ENCODE results near the gene GAB2.

GAB2 gene

DNA sequence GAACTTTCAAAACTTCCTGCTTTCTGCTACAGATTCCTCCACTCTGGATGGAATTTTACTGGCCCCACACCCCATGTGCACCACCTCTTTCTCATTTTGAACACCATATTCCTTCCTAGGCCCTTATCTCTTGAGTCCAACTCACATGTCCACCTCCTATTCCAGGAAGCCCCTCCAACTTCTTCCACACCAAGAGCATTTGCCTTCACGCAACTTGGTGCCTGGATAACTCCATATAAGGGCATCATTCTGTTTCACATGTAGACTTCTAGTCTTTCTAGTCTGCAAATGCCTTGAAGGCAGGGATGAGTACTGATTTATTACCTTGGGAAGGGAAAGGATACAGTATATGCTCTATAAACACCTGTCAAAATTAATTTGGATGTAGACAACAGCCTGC, 17.5 kb downstream of the GAB2 start:
- H3K36me3 ChIP-seq (ENCODE audit: insufficient read depth, low read length): no peaks in the 10 kb centered on the region
- H3K79me2 ChIP-seq (ENCODE audit: control insufficient read depth, insufficient read depth, low read length, unreplicated experiment): no peaks in the 10 kb centered on the region
- H2AFZ ChIP-seq (ENCODE audit: low read length, unreplicated experiment): no peak overlapping the region
- H3K27ac ChIP-seq (ENCODE audit: low read depth, low read length): no peak overlapping the region
- H3K27me3 ChIP-seq (ENCODE audit: insufficient read depth, low read length): no peaks in the 10 kb centered on the region
- no peaks in the 10 kb centered on the region for H3K4me1 ChIP-seq (ENCODE audit: control insufficient read depth, insufficient read depth, low read length, unreplicated experiment)
- no peak overlapping the region for H3K4me3 ChIP-seq (ENCODE audit: low read depth, low read length)

DNA sequence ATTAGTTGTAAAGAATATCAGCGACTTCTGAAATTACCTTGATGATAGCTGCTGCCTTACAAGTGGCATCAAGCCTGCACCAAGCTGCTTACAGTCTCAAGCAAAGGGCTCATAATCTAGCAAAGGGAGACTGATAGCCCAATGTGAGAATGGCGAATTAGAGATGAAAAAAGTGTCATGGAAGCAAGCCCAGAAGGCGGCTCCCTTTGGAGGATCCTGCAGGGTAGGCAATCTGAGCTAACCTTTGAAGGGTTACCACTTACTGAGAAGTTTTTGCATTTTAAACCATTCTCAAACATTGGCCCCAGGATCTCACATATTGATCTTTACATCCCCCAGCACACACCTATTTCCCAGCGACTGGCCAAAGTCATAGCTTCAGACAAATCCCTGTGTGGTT, 18.5 kb downstream of the GAB2 start:
- H3K4me1 ChIP-seq (ENCODE audit: control insufficient read depth, insufficient read depth, low read length, unreplicated experiment): no peaks in the 10 kb centered on the region
- H2AFZ ChIP-seq (ENCODE audit: low read length, unreplicated experiment): no peak overlapping the region
- H3K27ac ChIP-seq (ENCODE audit: low read depth, low read length): no peak overlapping the region
- H3K27me3 ChIP-seq (ENCODE audit: insufficient read depth, low read length): no peaks in the 10 kb centered on the region
- no peak overlapping the region for H3K4me3 ChIP-seq (ENCODE audit: low read depth, low read length)
- no peaks in the 10 kb centered on the region for H3K79me2 ChIP-seq (ENCODE audit: control insufficient read depth, insufficient read depth, low read length, unreplicated experiment)
- H3K36me3 ChIP-seq (ENCODE audit: insufficient read depth, low read length): no peaks in the 10 kb centered on the region

DNA sequence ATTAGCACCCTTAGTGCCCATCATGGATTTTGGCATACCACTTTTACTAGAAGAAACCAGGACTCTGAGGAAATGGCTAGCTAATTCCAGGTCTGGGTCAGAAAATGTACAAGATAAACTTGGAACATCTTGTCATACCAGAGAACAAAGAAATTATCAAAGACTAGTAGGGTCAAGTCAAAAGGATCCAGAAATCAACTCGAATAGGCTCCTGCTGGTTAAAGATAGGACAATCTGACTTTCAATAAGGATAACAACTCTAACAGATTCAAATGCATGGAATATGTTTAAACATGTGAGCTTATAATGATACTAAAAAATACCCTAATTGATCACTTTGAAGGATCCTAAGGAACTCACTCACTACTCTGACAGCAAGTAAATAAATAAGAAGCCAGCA, 18.9 kb downstream of the GAB2 start:
- H3K4me1 ChIP-seq (ENCODE audit: control insufficient read depth, insufficient read depth, low read length, unreplicated experiment): no peaks in the 10 kb centered on the region

DNA sequence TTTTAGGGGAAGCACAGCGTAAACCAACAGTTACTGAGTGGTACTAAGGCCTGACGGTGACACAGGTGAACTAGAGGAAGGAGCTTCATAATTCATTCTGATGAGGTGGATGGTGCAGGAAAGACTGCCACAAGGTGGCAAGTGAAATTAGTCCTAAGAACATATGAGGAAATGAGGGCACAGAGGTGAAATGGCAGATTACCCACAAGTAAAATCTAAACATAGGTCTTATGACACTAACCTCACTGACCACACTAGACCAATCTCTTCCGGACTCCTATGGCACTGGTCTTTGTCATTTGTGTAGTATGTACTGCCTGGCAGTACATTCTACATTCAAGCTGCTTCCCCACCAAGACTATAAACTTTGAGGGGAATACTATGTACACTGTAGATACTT, 20.2 kb downstream of the GAB2 start:
- H3K4me3 ChIP-seq (ENCODE audit: low read depth, low read length): no peak overlapping the region
- no peaks in the 10 kb centered on the region for H3K79me2 ChIP-seq (ENCODE audit: control insufficient read depth, insufficient read depth, low read length, unreplicated experiment)
- no peaks in the 10 kb centered on the region for H3K4me1 ChIP-seq (ENCODE audit: control insufficient read depth, insufficient read depth, low read length, unreplicated experiment)
- no peaks in the 10 kb centered on the region for H3K27me3 ChIP-seq (ENCODE audit: insufficient read depth, low read length)
- H3K27ac ChIP-seq (ENCODE audit: low read depth, low read length): no peak overlapping the region
- H2AFZ ChIP-seq (ENCODE audit: low read length, unreplicated experiment): no peak overlapping the region
- H3K36me3 ChIP-seq (ENCODE audit: insufficient read depth, low read length): no peaks in the 10 kb centered on the region

More for the DNA sequence above, 18.9 kb downstream of the GAB2 start:
- Histone ChIP-seq H2AFZ (ENCODE audit: low read length, unreplicated experiment) (no peak overlapping the region), H3K79me2 (ENCODE audit: control insufficient read depth, insufficient read depth, low read length, unreplicated experiment) (no peaks in the 10 kb centered on the region), H3K36me3 (ENCODE audit: insufficient read depth, low read length) (no peaks in the 10 kb centered on the region), H3K4me3 (ENCODE audit: low read depth, low read length) (no peak overlapping the region), H3K27ac (ENCODE audit: low read depth, low read length) (no peak overlapping the region), H3K27me3 (ENCODE audit: insufficient read depth, low read length) (no peaks in the 10 kb centered on the region)

DNA sequence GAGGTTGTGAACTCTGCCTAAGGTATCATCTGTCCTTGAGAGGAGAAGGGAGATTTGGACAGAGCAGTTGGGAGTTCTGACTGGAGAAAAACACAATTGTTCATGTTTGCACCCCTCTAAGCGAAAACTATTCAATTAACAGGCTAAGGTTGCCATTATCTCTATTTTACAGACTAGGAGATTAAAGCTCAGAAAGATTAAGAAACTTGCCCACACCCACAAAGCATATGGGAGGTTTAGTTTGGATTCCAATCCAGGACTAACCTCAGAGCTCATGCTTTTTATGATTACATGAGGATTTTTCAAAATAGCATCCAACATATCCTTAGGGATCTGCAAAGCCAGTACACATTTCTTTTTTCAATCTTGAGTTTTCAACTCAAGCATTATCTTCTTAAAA, 22.0 kb downstream of the GAB2 start:
- no peak overlapping the region for H3K27ac ChIP-seq (ENCODE audit: low read depth, low read length)
- H3K4me1 ChIP-seq (ENCODE audit: control insufficient read depth, insufficient read depth, low read length, unreplicated experiment): no peaks in the 10 kb centered on the region

DNA sequence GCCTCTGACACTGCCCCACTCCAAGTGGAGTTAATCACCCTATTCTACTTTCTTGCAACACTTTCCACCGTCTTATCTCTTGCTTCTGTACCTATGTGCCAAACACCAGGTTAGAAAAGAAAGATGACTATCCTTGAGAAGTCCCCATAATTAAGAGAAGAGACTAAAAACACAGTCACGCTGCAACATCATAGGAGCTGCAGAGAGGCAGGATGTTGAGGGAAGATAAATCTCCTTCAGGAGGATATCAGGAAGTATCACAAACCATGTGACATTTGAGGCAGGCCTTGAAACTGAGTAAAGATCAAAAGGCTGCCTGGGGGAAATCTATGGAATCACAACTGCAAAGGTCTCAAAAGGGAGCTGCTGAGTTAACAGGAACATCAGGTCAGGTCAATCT, 24.8 kb downstream of the GAB2 start:
- no peaks in the 10 kb centered on the region for H3K36me3 ChIP-seq (ENCODE audit: insufficient read depth, low read length)
- H3K27ac ChIP-seq (ENCODE audit: low read depth, low read length): no peak overlapping the region
- no peaks in the 10 kb centered on the region for H3K4me1 ChIP-seq (ENCODE audit: control insufficient read depth, insufficient read depth, low read length, unreplicated experiment)
- no peaks in the 10 kb centered on the region for H3K27me3 ChIP-seq (ENCODE audit: insufficient read depth, low read length)
- H2AFZ ChIP-seq (ENCODE audit: low read length, unreplicated experiment): no peak overlapping the region
- no peaks in the 10 kb centered on the region for H3K79me2 ChIP-seq (ENCODE audit: control insufficient read depth, insufficient read depth, low read length, unreplicated experiment)
- no peak overlapping the region for H3K4me3 ChIP-seq (ENCODE audit: low read depth, low read length)

More for the DNA sequence above, 22.0 kb downstream of the GAB2 start:
- Histone ChIP-seq H3K27me3 (ENCODE audit: insufficient read depth, low read length) (no peaks in the 10 kb centered on the region), H3K79me2 (ENCODE audit: control insufficient read depth, insufficient read depth, low read length, unreplicated experiment) (no peaks in the 10 kb centered on the region), H3K4me3 (ENCODE audit: low read depth, low read length) (no peak overlapping the region), H3K36me3 (ENCODE audit: insufficient read depth, low read length) (no peaks in the 10 kb centered on the region), H2AFZ (ENCODE audit: low read length, unreplicated experiment) (no peak overlapping the region)

DNA sequence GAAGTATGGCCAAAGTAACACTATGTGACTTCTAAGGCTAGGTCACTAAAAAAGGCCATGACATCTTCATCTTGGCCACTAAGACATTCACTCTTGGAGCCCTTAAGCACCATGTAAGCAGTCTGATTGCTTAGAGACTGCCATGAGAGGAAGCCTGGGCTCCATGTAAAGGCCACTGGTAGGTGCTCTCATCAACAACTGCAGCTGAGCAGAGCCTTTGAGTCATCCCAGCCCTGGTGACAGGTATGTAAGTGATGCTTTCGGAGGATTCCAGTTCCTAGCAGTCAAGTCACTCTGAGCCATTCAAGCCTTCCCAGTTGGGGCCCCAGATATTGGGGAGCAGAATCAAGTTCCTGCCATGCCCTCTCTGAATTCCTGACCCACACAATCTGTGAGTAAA, 26.2 kb downstream of the GAB2 start:
- H3K27ac ChIP-seq (ENCODE audit: low read depth, low read length): no peak overlapping the region
- no peaks in the 10 kb centered on the region for H3K27me3 ChIP-seq (ENCODE audit: insufficient read depth, low read length)
- H3K4me1 ChIP-seq (ENCODE audit: control insufficient read depth, insufficient read depth, low read length, unreplicated experiment): no peaks in the 10 kb centered on the region
- no peak overlapping the region for H3K4me3 ChIP-seq (ENCODE audit: low read depth, low read length)
- H3K79me2 ChIP-seq (ENCODE audit: control insufficient read depth, insufficient read depth, low read length, unreplicated experiment): no peaks in the 10 kb centered on the region
- no peaks in the 10 kb centered on the region for H3K36me3 ChIP-seq (ENCODE audit: insufficient read depth, low read length)
- no peak overlapping the region for H2AFZ ChIP-seq (ENCODE audit: low read length, unreplicated experiment)

DNA sequence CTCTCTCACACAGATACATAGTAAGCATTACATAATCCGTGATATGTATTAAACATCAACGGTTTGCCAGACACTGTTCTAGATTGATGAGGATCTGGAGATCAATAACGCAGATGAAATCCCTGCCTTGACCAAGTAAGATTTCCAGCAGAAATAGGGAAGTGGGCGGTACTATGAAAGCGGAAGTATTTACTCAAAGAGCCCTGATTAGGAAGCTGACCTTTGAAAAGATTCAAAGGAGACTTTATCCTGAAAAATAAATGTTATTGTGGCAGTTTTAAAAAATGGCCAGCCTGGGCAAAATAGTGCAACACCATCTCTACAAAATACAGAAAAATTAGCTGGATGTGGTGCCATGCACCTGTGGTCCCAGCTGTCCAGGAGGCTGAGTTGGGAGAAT, 26.8 kb downstream of the GAB2 start:
- Histone ChIP-seq H3K4me1 (ENCODE audit: control insufficient read depth, insufficient read depth, low read length, unreplicated experiment) (no peaks in the 10 kb centered on the region), H3K27ac (ENCODE audit: low read depth, low read length) (no peak overlapping the region)

DNA sequence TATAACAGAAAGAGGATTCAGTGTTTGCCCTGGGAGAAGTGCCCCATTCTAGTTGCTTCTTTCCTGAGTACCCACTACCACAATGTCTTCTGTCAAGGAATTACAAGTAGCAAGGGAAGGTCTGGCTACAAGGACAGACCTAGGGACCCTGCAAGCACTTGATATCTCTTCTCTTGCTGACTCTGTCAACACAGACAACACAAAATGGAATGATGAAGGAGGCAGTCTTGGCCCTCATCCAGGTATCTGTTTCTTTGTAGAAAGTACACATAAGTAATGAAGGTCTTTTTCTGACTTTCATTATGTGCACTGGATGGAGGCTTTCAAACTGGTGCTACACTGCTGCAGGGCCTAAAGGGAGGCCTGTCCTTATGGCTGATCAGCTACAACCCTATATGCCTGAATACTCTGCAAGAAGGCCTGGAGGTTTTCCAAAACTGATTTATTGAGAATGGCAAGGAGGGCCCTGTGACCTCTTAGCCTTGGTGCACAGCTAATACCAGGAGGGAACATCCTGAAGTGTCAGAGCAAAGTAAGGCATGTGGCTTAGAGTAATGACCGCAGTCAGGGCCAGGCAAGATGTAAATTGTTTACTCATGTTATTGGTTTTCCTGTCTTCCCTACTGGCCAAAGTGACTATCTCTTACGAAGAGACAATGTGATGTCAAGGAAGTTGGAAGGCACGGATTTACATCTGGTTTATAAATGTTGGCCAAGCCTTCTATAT, 31.2 kb downstream of the GAB2 start:
- Histone ChIP-seq H3K27me3 (ENCODE audit: insufficient read depth, low read length) (no peaks in the 10 kb centered on the region), H3K79me2 (ENCODE audit: control insufficient read depth, insufficient read depth, low read length, unreplicated experiment) (peaks cover 2% of the 10 kb centered on the region)

More for the DNA sequence above, 26.8 kb downstream of the GAB2 start:
- Histone ChIP-seq H3K4me3 (ENCODE audit: low read depth, low read length) (no peak overlapping the region), H3K36me3 (ENCODE audit: insufficient read depth, low read length) (no peaks in the 10 kb centered on the region), H2AFZ (ENCODE audit: low read length, unreplicated experiment) (no peak overlapping the region), H3K79me2 (ENCODE audit: control insufficient read depth, insufficient read depth, low read length, unreplicated experiment) (no peaks in the 10 kb centered on the region), H3K27me3 (ENCODE audit: insufficient read depth, low read length) (no peaks in the 10 kb centered on the region)

DNA sequence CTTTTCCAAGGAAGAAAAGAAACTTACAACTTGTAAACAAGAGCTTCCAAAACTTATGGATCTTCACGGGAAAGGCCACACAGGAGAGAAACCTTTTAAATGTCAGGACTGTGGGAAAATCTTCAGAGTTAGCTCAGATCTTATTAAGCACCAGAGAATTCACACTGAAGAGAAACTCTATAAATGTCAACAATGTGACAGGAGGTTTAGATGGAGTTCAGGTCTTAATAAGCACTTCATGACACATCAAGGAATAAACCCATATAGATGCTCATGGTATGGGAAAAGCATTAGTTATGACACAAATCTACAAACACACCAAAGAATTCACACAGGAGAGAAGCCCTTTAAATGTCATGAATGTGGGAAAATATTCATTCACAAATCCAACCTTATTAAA, 32.4 kb downstream of the GAB2 start:
- Histone ChIP-seq H3K79me2 (ENCODE audit: control insufficient read depth, insufficient read depth, low read length, unreplicated experiment) (peaks cover 2% of the 10 kb centered on the region), H3K27ac (ENCODE audit: low read depth, low read length) (no peak overlapping the region), H3K36me3 (ENCODE audit: insufficient read depth, low read length) (no peaks in the 10 kb centered on the region)

More for the DNA sequence above, 31.2 kb downstream of the GAB2 start:
- H2AFZ ChIP-seq (ENCODE audit: low read length, unreplicated experiment): no peak overlapping the region
- no peaks in the 10 kb centered on the region for H3K4me1 ChIP-seq (ENCODE audit: control insufficient read depth, insufficient read depth, low read length, unreplicated experiment)
- no peak overlapping the region for H3K27ac ChIP-seq (ENCODE audit: low read depth, low read length)
- H3K4me3 ChIP-seq (ENCODE audit: low read depth, low read length): no peak overlapping the region
- no peaks in the 10 kb centered on the region for H3K36me3 ChIP-seq (ENCODE audit: insufficient read depth, low read length)

DNA sequence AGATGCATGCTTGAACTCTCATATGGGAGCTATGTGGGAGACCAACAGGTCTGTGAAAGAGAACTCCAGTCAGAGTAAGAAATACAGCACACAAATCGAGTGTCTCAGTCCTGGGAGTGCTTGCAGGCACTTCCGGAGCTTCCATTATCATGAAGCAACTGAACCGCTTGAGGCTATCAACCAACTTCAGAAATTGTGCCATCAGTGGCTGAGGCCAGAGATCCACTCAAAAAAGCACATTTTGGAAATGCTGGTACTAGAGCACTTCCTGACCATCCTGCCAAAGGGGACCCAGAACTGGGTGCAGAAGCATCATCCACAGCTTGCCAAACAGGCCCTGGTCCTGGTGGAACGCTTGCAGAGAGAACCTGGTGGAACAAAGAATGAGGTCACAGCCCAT, 33.4 kb downstream of the GAB2 start:
- Histone ChIP-seq H3K36me3 (ENCODE audit: insufficient read depth, low read length) (no peaks in the 10 kb centered on the region), H2AFZ (ENCODE audit: low read length, unreplicated experiment) (no peak overlapping the region), H3K4me1 (ENCODE audit: control insufficient read depth, insufficient read depth, low read length, unreplicated experiment) (peaks cover 5% of the 10 kb centered on the region), H3K27ac (ENCODE audit: low read depth, low read length) (no peak overlapping the region), H3K27me3 (ENCODE audit: insufficient read depth, low read length) (no peaks in the 10 kb centered on the region), H3K79me2 (ENCODE audit: control insufficient read depth, insufficient read depth, low read length, unreplicated experiment) (peaks cover 2% of the 10 kb centered on the region), H3K4me3 (ENCODE audit: low read depth, low read length) (no peak overlapping the region)

More for the DNA sequence above, 32.4 kb downstream of the GAB2 start:
- Histone ChIP-seq H3K27me3 (ENCODE audit: insufficient read depth, low read length) (no peaks in the 10 kb centered on the region), H3K4me3 (ENCODE audit: low read depth, low read length) (no peak overlapping the region), H2AFZ (ENCODE audit: low read length, unreplicated experiment) (no peak overlapping the region), H3K4me1 (ENCODE audit: control insufficient read depth, insufficient read depth, low read length, unreplicated experiment) (peaks cover 5% of the 10 kb centered on the region)
